Measurements from ENCODE around the gene AASS.

DNA sequence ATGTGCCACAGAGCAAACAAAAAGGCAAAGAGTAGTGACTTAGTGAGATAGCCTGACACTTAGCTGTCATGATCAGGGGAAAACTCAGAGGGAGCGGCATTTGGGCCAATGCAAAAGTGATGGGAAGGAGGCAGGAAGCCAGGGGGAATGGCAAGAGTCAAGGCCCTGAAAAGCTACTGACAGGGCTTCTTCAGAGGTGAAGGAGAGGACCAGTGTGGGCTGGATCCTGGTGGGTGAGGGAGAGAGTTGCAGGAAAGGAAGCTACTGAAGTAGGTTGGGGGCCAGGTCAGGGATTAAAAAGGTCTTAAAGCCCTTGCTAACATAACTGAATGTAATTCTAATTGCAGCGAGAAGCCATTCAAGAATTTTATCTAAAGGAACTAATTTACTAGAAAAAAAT, 117.0 kb downstream of the AASS start:
- no peak for TF ChIP-seq POLR2AphosphoS5 (IDR thresholded peaks at IDR 0.05; ENCODE audit: low read depth, low read length)
- no peak for TF ChIP-seq CTCF (IDR thresholded peaks at IDR 0.05)
- TF ChIP-seq SIN3A (IDR thresholded peaks at IDR 0.05; ENCODE audit: borderline replicate concordance, insufficient read depth, low read depth, low read length): no peak
